Measurements from ENCODE around the gene TMEM106A. TPM values are rescaled to one million over a fixed set of nuclear protein-coding genes. Genes with fewer than 3 reads are reported as not detected.
"Not testable (repeated sequence)": the region's sequence is repeated elsewhere in the genome, so short reads cannot be mapped to it uniquely, and the experiment has no call there.

TMEM106A gene, protein sequence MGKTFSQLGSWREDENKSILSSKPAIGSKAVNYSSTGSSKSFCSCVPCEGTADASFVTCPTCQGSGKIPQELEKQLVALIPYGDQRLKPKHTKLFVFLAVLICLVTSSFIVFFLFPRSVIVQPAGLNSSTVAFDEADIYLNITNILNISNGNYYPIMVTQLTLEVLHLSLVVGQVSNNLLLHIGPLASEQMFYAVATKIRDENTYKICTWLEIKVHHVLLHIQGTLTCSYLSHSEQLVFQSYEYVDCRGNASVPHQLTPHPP
- total RNA-seq = 4.2 and 5.8 TPM in 2 replicates
- polyA plus RNA-seq = 6.1 and 6.6 TPM in 2 replicates

DNA sequence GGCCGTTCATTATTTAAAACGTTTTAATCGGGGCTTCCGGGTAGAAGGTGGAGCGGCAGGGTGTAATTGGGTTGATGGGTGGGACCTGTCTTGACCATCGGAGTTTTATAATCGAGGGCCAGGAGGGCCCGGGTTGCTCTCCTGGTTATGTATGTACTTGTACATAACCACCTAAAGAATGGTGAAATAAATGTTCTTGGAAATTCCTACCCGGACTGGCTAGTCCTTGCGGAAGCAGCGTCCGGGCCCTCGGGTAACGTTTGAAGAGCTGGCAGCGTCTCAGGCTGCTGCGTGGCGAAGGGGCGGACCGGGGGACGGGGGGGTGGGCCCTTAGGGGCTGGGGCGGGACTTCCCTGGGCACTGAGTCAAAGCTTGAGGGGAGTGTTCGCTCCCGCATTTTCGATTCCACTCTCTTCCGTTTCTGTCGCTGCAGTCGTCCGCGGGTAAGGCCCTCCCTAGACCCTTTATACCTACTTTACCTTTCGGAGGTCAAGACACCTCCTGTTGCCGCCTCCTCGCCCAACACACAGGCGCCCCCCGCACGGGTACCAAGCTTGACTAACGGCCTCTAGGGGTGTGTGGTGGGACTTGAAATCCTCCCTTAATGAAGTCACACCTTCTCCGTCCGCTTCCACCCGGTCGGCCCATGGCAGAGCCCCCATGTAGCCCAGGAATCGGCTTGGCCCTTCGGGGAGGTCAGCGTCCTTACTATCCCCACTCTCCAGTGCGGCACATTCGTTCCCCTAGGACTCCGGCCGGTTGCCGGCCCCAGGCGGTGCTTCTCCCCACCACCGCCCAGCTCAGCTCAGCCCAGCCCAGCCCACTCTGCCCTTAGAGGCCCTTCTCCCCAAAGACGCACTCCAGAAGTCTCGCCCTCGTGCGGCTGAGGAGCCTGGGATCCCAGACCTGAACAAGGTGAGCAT is at the start of gene TMEM106A:
TMEM106A (plus strand) TSS at position 396 of the 923 bp plus-strand sequence. CDS start 1,167 bp downstream, outside the sequence.
- Histone ChIP-seq H3K27me3 (no peaks in the 10 kb centered on the region), H3K27ac (peak within 1 kb of the TSS; percentile 69), H3K4me1 (ENCODE audit: low read depth) (no peaks in the 10 kb centered on the region), H3K9me3 (ENCODE audit: low read depth) (no peaks in the 10 kb centered on the region), H3K4me3 (peak within 1 kb of the TSS; percentile 48), H3K36me3 (peaks cover 13% of the 10 kb centered on the region)
- TF ChIP-seq, protein P1, sequence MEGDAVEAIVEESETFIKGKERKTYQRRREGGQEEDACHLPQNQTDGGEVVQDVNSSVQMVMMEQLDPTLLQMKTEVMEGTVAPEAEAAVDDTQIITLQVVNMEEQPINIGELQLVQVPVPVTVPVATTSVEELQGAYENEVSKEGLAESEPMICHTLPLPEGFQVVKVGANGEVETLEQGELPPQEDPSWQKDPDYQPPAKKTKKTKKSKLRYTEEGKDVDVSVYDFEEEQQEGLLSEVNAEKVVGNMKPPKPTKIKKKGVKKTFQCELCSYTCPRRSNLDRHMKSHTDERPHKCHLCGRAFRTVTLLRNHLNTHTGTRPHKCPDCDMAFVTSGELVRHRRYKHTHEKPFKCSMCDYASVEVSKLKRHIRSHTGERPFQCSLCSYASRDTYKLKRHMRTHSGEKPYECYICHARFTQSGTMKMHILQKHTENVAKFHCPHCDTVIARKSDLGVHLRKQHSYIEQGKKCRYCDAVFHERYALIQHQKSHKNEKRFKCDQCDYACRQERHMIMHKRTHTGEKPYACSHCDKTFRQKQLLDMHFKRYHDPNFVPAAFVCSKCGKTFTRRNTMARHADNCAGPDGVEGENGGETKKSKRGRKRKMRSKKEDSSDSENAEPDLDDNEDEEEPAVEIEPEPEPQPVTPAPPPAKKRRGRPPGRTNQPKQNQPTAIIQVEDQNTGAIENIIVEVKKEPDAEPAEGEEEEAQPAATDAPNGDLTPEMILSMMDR (IDR thresholded peaks at IDR 0.05; ENCODE audit: low read depth, low read length) = peak; percentile 42
- DNase-seq (ENCODE audit: low read depth in 1 of 2, low spot score in 1 of 2) = peak; percentile 83 to 93

DNA sequence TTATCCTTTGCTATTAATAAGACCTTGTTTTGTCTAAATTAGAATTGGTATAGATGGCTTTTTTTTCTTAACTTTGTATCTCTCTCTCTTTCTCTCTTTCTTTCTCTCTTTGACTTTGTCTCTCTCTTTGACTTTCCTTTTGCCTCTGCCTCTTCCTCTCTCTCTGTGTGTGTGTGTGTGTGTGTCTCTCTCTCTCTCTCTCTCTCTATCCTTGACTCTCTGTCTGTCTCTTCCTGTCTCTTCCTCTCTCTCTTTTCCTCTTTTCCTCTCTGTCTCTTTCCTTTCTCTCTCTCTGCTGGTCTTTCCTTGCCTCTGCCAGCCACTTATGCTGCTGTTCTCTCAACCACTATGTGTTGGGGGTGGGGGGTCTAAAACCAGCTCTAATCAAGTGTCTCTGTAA is 45.7 kb upstream of the TMEM106A start:
- not testable (repeated sequence) for H3K36me3 ChIP-seq; H3K9me3 ChIP-seq (ENCODE audit: low read depth); H3K27me3 ChIP-seq; H3K4me1 ChIP-seq (ENCODE audit: low read depth); H3K27ac ChIP-seq; H3K4me3 ChIP-seq; DNase-seq (ENCODE audit: low read depth in 1 of 2, low spot score in 1 of 2)

DNA sequence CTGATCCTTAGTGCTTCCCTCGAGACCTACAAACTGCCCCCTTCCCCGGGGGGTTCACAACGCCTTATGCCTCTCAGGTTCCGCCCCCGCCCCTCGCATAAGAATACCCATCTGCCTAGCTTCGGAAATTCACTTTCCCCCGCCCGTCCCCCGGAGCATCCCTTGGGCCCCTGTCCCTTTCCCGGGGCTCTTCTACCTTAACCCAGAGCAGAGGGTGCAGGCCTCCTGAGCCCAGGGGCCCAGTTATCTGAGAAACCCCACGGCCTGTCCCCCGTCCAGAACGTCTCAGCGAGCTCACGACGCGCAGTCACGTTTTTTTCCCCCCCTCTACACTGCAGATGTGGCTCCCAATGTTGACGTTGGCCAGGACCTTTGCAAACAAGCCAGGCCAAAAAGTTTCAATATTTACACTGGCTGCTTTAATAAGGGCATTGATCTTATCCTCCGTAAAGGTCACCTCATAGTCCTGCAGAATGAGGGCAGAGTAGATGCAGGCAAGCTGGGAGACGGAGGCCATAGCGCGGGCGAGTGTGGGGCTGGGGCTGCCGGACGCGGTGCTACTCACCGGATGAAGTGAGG is 42.0 kb upstream of the TMEM106A start:
- TF ChIP-seq, protein P1 (IDR thresholded peaks at IDR 0.05; ENCODE audit: low read depth, low read length) = no peak
- Histone ChIP-seq H3K4me1 (ENCODE audit: low read depth) (peaks cover 13% of the 10 kb centered on the region), H3K36me3 (no peaks in the 10 kb centered on the region), H3K27ac (peak overlapping the region; percentile 98), H3K27me3 (no peaks in the 10 kb centered on the region), H3K4me3 (peak overlapping the region; percentile 82), H3K9me3 (ENCODE audit: low read depth) (no peaks in the 10 kb centered on the region)
- DNase-seq (ENCODE audit: low read depth in 1 of 2, low spot score in 1 of 2) = peak in 1 of 2 donors; percentile 49

DNA sequence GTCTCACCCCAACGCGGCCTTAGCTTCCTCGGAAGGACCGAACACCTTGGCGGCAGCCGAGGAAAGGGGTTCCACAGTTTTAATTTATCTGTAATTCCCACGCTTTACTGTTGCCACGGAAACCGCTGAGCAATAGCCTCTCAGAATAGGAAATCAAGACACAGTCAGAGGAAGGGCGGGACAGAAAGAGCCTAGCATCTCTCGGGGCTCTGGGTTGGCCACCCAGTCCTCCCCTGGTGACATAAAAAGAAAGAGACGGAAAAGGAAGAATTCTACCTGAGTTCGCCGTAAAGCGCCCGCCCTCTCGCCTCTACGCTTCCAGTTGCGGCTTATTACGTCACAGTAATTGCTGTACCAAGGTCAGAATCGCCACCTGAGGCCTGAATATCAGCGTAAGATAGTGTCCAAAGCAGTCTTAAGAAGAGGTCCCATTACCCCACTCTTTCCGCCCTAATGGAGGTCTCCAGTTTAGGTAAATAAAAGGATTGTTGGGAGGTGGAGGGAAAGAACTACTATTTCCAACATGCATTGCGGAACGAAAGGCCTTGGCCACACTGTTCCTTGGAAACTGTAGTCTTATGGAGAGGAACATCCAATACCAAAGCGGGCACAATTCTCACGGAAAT is 41.4 kb upstream of the TMEM106A start:
- H3K27ac ChIP-seq = peak overlapping the region; percentile 98
- TF ChIP-seq, protein P1 (IDR thresholded peaks at IDR 0.05; ENCODE audit: low read depth, low read length) = no peak
- peaks cover 1% of the 10 kb centered on the region for H3K36me3 ChIP-seq
- DNase-seq (ENCODE audit: low read depth in 1 of 2, low spot score in 1 of 2) = peak; percentile 95 to 98
- H3K9me3 ChIP-seq (ENCODE audit: low read depth) = no peaks in the 10 kb centered on the region
- no peaks in the 10 kb centered on the region for H3K27me3 ChIP-seq
- H3K4me1 ChIP-seq (ENCODE audit: low read depth) = peaks cover 13% of the 10 kb centered on the region
- H3K4me3 ChIP-seq = peak overlapping the region; percentile 82

DNA sequence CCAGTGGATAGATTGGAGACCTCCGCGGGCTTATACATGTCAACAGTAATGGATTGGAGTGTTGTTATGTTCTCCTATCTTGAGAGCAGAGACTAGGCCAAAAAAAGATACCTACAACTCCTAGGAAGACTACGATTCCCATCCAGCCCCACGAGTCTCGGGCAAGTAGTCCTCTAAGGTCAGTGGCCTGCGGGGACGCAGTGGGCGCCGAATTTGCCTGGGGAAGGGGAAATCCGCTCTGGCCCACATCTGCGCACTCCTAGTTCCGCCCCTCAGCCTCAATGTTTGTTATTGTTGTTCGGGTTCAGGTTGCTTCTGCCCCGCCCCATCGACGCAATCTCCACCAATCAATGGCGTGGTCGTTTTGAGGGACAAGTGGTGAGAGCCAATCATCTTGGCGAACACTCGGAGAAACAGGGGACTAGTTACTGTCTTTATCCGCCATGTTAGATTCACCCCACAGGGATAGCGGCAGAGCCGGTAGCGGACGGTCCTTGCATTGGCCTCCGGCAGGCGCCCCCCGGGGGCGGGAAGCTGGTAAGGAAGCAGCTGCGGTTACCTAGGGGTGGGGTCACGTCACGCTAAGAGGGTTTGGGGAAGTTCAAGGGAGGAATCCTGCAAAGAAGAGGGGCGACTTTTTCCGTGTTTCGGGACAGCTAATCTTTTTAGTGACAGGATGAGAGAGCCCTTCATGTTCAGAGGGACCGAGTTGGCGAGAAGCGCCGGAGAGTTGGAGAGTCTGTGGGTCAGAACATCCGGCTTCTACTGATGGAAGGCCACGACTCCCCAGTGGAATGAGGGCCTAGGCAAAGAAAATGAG is 40.7 kb upstream of the TMEM106A start, which contains the start of gene NBR1:
NBR1 (plus strand) TSS at position 449 of the 820 bp plus-strand sequence. CDS start 4,586 bp downstream, outside the sequence.
- TF ChIP-seq, protein P1 (IDR thresholded peaks at IDR 0.05; ENCODE audit: low read depth, low read length) = peak; percentile 18
- DNase-seq (ENCODE audit: low read depth in 1 of 2, low spot score in 1 of 2) = peak; percentile 97 to 99
- H3K4me3 ChIP-seq = peak within 1 kb of the TSS; percentile 82
- H3K36me3 ChIP-seq = peaks cover 5% of the 10 kb centered on the region
- H3K9me3 ChIP-seq (ENCODE audit: low read depth) = no peaks in the 10 kb centered on the region
- H3K27me3 ChIP-seq = no peaks in the 10 kb centered on the region
- H3K4me1 ChIP-seq (ENCODE audit: low read depth) = peaks cover 13% of the 10 kb centered on the region
- H3K27ac ChIP-seq = peak within 1 kb of the TSS; percentile 98

Data from cardiac muscle cell (in vitro differentiated cells and primary cell).